Measurements from ENCODE around the gene LAMA5. TPM values are rescaled to one million over a fixed set of nuclear protein-coding genes. Genes with fewer than 3 reads are reported as not detected.

Gene LAMA5
- total and polyA plus RNA-seq, 7 donors = 1.8 to 409 (median 56.5) TPM

- H3K4me3 ChIP-seq = no peak overlapping the region
- intact Hi-C loops (cut with DNase I) = no loop called here
- H3K27ac ChIP-seq = peak overlapping the region in 1 of 4 donors; percentile 3
- peaks cover 0 to 20% (median 19%) of the 10 kb centered on the region in 4 donors for H3K4me1 ChIP-seq
- H3K27me3 ChIP-seq = peaks cover 0 to 8% (median 0%) of the 10 kb centered on the region in 3 donors
- peak in 1 of 2 donors; percentile 28 for TF ChIP-seq POLR2A (IDR thresholded peaks at IDR 0.05)
- TF ChIP-seq CTCF (IDR thresholded peaks at IDR 0.05) = no peak
- 28 to 66% methylated on average over 22 of the region's 22 CpGs for WGBS, 2 donors
- no peaks in the 10 kb centered on the region for H3K36me3 ChIP-seq
- no peak for DNase-seq
- H3K9me3 ChIP-seq = no peaks in the 10 kb centered on the region
These were observed 45.3 kb upstream of the LAMA5 start for GRCh38 chr20:62412194-62413024.

- H3K4me1 ChIP-seq = peaks cover 0 to 23% (median 21%) of the 10 kb centered on the region in 4 donors
- H3K36me3 ChIP-seq = no peaks in the 10 kb centered on the region
- H3K27ac ChIP-seq = peak overlapping the region in 1 of 4 donors; percentile 3
- intact Hi-C loops (cut with DNase I) = loop anchor here (2.0 kb wide), 1 partner anchor 83 kb away; no protein-coding TSS in a partner anchor
- no peak overlapping the region for H3K4me3 ChIP-seq
- H3K27me3 ChIP-seq = peaks cover 0 to under 1% (median 0%) of the 10 kb centered on the region in 3 donors
- 18 to 65% methylated on average over 24 of the region's 24 CpGs for WGBS, 2 donors
- H3K9me3 ChIP-seq = no peaks in the 10 kb centered on the region
- DNase-seq = no peak
- no peak for TF ChIP-seq CTCF (IDR thresholded peaks at IDR 0.05)
- TF ChIP-seq POLR2A (IDR thresholded peaks at IDR 0.05) = no peak
- no peak for TF ChIP-seq POLR2AphosphoS5 (IDR thresholded peaks at IDR 0.05)
- TF ChIP-seq EP300 (IDR thresholded peaks at IDR 0.05) = no peak
These were observed 44.5 kb upstream of the LAMA5 start for GRCh38 chr20:62411479-62412193.

- Histone ChIP-seq H3K27me3 (no peaks in the 10 kb centered on the region), H3K36me3 (no peaks in the 10 kb centered on the region), H3K4me1 (peaks cover 0 to 30% (median 28%) of the 10 kb centered on the region in 4 donors), H3K9me3 (no peaks in the 10 kb centered on the region), H3K27ac (no peak overlapping the region), H3K4me3 (no peak overlapping the region)
- 81 to 87% methylated on average over 19 of the region's 19 CpGs for WGBS, 2 donors
- intact Hi-C loops (cut with DNase I) = loop anchor here (2.0 kb wide), 1 partner anchor 84 kb away; no protein-coding TSS in a partner anchor
- DNase-seq = no peak
- TF ChIP-seq POLR2A (IDR thresholded peaks at IDR 0.05) (no peak), CTCF (IDR thresholded peaks at IDR 0.05) (no peak)
These were observed 43.8 kb upstream of the LAMA5 start for GRCh38 chr20:62410746-62411478.

GRCh38 chr20:62409931-62410745, 43.0 kb upstream of the LAMA5 start:
- intact Hi-C loops (cut with DNase I) = loop anchor here (2.0 to 10.0 kb wide), 4 partner anchors 85 to 805 kb away; partner anchors contain the start of genes MRGBP and YTHDF1
- Histone ChIP-seq H3K4me1 (peaks cover 0 to 38% (median 36%) of the 10 kb centered on the region in 4 donors), H3K27ac (peak overlapping the region in 3 of 4 donors; percentile 7 to 49 (median 26)), H3K4me3 (no peak overlapping the region), H3K27me3 (no peaks in the 10 kb centered on the region), H3K36me3 (no peaks in the 10 kb centered on the region), H3K9me3 (no peaks in the 10 kb centered on the region)
- 3 to 10% methylated on average over 30 of the region's 30 CpGs for WGBS, 2 donors
- TF ChIP-seq CTCF (IDR thresholded peaks at IDR 0.05) (peak; percentile 44 to 56 (median 48)), POLR2AphosphoS5 (IDR thresholded peaks at IDR 0.05) (peak in 1 of 4 donors; percentile 38), POLR2A (IDR thresholded peaks at IDR 0.05) (no peak)
- peak; percentile 87 for DNase-seq

Data from sigmoid colon (tissue), 7 donors.